Kidney (tissue), 14 donors: ENCODE measurements around the gene EPS8L3. TPM values are rescaled to one million over a fixed set of nuclear protein-coding genes. Genes with fewer than 3 reads are reported as not detected.
"Not testable (repeated sequence)": the region's sequence is repeated elsewhere in the genome, so short reads cannot be mapped to it uniquely, and the experiment has no call there.

Experiments
- DNase-seq, 5 donors: peaks; one replicate each; pipeline ENCODE4 v3.0.0-alpha.2; 2013 to 2020
- FAIRE-seq: peaks from 2 replicates; lab custom pipeline; 2012; peaks lifted over from hg19 to GRCh38; lab: Jason Lieb, UNC
- H3K27ac ChIP-seq, 2 donors: one replicate each; pipeline ENCODE4 v1.7.0; 2013; ENCODE audit warnings: low read depth in 2 of 2, low read length in 2 of 2, inconsistent platforms in 1 of 2
- H3K27me3 ChIP-seq: one replicate; pipeline ENCODE4 v1.7.1; 2013; ENCODE audit warnings: low read length, inconsistent platforms; ENCODE audit not compliant: control insufficient read depth, insufficient read depth
- H3K36me3 ChIP-seq, 3 donors: one replicate each; pipeline versions ENCODE4 v1.7.0 to v1.7.1; 2013; ENCODE audit warnings: low read length in 3 of 3, control low read depth in 1 of 3, inconsistent platforms in 1 of 3; ENCODE audit not compliant: insufficient read depth in 3 of 3, control insufficient read depth in 2 of 3
- H3K4me1 ChIP-seq, 3 donors: one replicate each; pipeline versions ENCODE4 v1.7.0 to v1.7.1; 2013; ENCODE audit warnings: low read length in 3 of 3, inconsistent platforms in 1 of 3, low read depth in 1 of 3; ENCODE audit not compliant: control insufficient read depth in 2 of 3, insufficient read depth in 2 of 3
- H3K4me3 ChIP-seq, 3 donors: one replicate each; pipeline versions ENCODE4 v1.7.0 to v1.8.1; 2013; ENCODE audit warnings: low read length in 3 of 3, control low read depth in 1 of 3, inconsistent platforms in 1 of 3
- H3K9ac ChIP-seq, 3 donors: one replicate each; pipeline versions ENCODE4 v1.7.0 to v1.7.1; 2013; ENCODE audit warnings: low read length in 3 of 3, control low read depth in 1 of 3, inconsistent platforms in 1 of 3
- H3K9me3 ChIP-seq, 3 donors: one replicate each; pipeline versions ENCODE4 v1.7.0 to v1.7.1; 2013; ENCODE audit warnings: low read length in 3 of 3, control low read depth in 1 of 3, inconsistent platforms in 1 of 3; ENCODE audit not compliant: control insufficient read depth in 2 of 3, insufficient read depth in 1 of 3
- CTCF ChIP-seq: IDR thresholded peaks from 3 replicates; pipeline ENCODE4 v1.5.1; 2012; ENCODE audit warnings: mild to moderate bottlenecking, moderate library complexity, borderline replicate concordance; ENCODE audit not compliant: insufficient read depth; ENCODE audit errors: extremely low read depth
- intact Hi-C: fragments of 100-400 bp; cut with DNase I; formaldehyde crosslinking; loops from one replicate; pipeline ENCODE4 v1.11.1; 2022
- polyA plus RNA-seq: library from polyadenylated mRNA; stranded (reverse); fragments of 350-450 nt; fragmentation: Illumina TruSeq; extraction: RNeasy Lipid Tissue Mini Kit (QIAGEN cat#74804); gene quantifications from one replicate; pipeline ENCODE4 v1.2.3, GENCODE V29; 2014; ENCODE audit warnings: low read depth, low replicate concordance; ENCODE audit not compliant: insufficient read depth
- total RNA-seq: library from RNA; stranded (reverse); fragmentation: NEBNext Ultra II Directional; extraction: Animal tissue kit (Norgen Biotek cat#: 25700); gene quantifications from one replicate; pipeline ENCODE4 v1.2.1, GENCODE V29; 2021
- donor health status: control.
- donor health status: control.
- donor health status: control.
- donor health status: control.
- donor health status: control.
- donor health status: DM: yes; HTN: yes; CAD: no.
- donor health status: Normal renal cell carcinoma (clear cell type).

EPS8L3 gene
- total and polyA plus RNA-seq, 2 donors from 2014 or later: 1.8 TPM; not detected in 1

GRCh38 chr1:109768820-109769219, 5.1 kb upstream of the EPS8L3 start:
- TF ChIP-seq CTCF: no peak
- H3K9me3 ChIP-seq: no peaks in the 10 kb centered on the region
- H3K9ac ChIP-seq: no peak overlapping the region
- no peak for FAIRE-seq
- no peak overlapping the region for H3K27ac ChIP-seq
- intact Hi-C loops: no loop called here
- no peak overlapping the region for H3K4me3 ChIP-seq
- H3K36me3 ChIP-seq: no peaks in the 10 kb centered on the region
- H3K4me1 ChIP-seq: no peaks in the 10 kb centered on the region
- peak; percentile 43 to 55 (median 45) for DNase-seq
- H3K27me3 ChIP-seq: no peaks in the 10 kb centered on the region

- FAIRE-seq (no peak), DNase-seq (peak in 1 of 5 donors; percentile 23)
- Histone ChIP-seq H3K27me3 (no peaks in the 10 kb centered on the region), H3K9ac (no peak overlapping the region), H3K36me3 (no peaks in the 10 kb centered on the region), H3K4me1 (peaks cover 0 to 1% (median 0%) of the 10 kb centered on the region in 3 donors), H3K4me3 (no peak overlapping the region), H3K27ac (no peak overlapping the region), H3K9me3 (no peaks in the 10 kb centered on the region)
- no peak for TF ChIP-seq CTCF
- intact Hi-C loops: no loop called here
Measured at GRCh38 chr1:109768335-109768650, 4.6 kb upstream of the EPS8L3 start.

GRCh38 chr1:109767637-109768334, 4.1 kb upstream of the EPS8L3 start:
- no peaks in the 10 kb centered on the region for H3K27me3 ChIP-seq
- intact Hi-C loops: no loop called here
- no peak for TF ChIP-seq CTCF
- H3K9me3 ChIP-seq: no peaks in the 10 kb centered on the region
- no peaks in the 10 kb centered on the region for H3K36me3 ChIP-seq
- FAIRE-seq (no peak), DNase-seq (peak in 2 of 5 donors; percentile 30 to 39)
- no peak overlapping the region for H3K4me3 ChIP-seq
- H3K9ac ChIP-seq: no peak overlapping the region
- H3K4me1 ChIP-seq: peaks cover 0 to 5% (median 0%) of the 10 kb centered on the region in 3 donors
- no peak overlapping the region for H3K27ac ChIP-seq

- H3K9me3 ChIP-seq, H3K27me3 ChIP-seq, H3K4me1 ChIP-seq, H3K4me3 ChIP-seq, intact Hi-C loops, H3K36me3 ChIP-seq, H3K9ac ChIP-seq, H3K27ac ChIP-seq, FAIRE-seq: not testable (repeated sequence)
- DNase-seq: peak in 1 of 5 donors; percentile 3
Measured at GRCh38 chr1:109766991-109767636, 3.4 kb upstream of the EPS8L3 start.
